GM10248 (cell line): Measurements from ENCODE around the gene EPX.

Source experiments
- CTCF ChIA-PET: fragments of 300-600 bp; sonication (Branson Sonifier 250); formaldehyde crosslinking; extraction: SDS; loops from one replicate; lab custom pipeline; 2021; ENCODE audit warnings: antibody characterized with exemption; lab: Yijun Ruan, JAX
- POLR2A ChIA-PET: fragments of 350-650 bp; sonication (Branson Sonifier 250); formaldehyde crosslinking; extraction: SDS; loops from one replicate; lab custom pipeline; 2020; ENCODE audit warnings: antibody characterized with exemption; lab: Yijun Ruan, JAX
- DNase-seq: peaks from one replicate; pipeline ENCODE4 v3.0.0; 2012; ENCODE audit errors: extremely low spot score
- TF ChIP-seq, protein P1 (sequence below): IDR thresholded peaks from 2 replicates; pipeline ENCODE4 v1.5.1; 2012; ENCODE audit warnings: mild to moderate bottlenecking, low read depth; ENCODE audit errors: extremely low read depth, missing control alignments, control extremely low read depth

Gene EPX

DNA sequence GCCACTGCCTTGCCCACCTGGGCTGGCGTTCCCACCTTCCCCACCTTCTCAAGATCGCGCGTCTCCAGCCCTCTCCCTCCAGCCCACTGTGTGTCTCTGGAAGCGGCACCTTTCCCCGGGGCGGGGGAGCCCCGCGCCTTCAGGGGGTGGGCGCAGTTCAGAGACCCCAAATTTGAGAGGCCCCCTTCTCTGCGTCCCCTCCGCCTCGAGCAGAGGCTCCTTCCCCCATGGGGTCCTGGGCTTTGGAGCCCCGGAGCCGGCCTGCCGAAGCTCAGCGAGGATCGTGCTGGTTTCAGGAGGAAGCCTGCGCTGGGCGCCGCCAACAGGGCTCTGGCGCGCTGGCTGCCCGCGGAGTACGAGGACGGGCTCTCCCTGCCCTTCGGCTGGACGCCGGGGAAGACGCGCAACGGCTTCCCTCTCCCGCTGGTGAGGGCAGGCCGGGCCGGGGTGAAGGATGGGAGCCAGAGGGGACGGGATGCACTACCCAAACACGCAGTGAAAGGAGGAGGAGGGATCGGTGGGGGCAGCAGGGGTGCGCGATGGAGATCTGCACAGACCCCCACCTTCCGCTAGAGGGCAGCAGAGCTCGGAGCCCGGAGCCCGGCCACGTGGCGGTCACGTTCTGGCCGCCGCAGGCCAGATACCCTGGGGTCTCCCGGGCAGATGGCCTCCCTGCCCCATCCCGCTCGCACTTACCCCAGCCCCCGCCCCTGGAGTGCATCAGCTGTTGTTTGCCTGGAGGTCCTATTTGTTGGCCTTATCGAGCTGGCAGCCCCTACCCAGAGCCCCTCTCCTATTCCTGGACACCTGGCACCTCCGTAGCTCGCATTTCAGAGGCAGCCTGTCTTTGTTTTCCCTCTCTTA lies 57.0 kb downstream of the EPX start:
- TF ChIP-seq, protein P1, sequence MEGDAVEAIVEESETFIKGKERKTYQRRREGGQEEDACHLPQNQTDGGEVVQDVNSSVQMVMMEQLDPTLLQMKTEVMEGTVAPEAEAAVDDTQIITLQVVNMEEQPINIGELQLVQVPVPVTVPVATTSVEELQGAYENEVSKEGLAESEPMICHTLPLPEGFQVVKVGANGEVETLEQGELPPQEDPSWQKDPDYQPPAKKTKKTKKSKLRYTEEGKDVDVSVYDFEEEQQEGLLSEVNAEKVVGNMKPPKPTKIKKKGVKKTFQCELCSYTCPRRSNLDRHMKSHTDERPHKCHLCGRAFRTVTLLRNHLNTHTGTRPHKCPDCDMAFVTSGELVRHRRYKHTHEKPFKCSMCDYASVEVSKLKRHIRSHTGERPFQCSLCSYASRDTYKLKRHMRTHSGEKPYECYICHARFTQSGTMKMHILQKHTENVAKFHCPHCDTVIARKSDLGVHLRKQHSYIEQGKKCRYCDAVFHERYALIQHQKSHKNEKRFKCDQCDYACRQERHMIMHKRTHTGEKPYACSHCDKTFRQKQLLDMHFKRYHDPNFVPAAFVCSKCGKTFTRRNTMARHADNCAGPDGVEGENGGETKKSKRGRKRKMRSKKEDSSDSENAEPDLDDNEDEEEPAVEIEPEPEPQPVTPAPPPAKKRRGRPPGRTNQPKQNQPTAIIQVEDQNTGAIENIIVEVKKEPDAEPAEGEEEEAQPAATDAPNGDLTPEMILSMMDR = peak; percentile 83
- CTCF ChIA-PET = interaction anchor here (0.6 to 4.9 kb wide), 47 partner anchors 8 to 457 kb away, joined by 3 to 84 read pairs (median 4); partner anchors contain the start of genes HSF5, LPO, MKS1 and RNF43
- DNase-seq = peak; percentile 95
- POLR2A ChIA-PET = no interaction called here

DNA sequence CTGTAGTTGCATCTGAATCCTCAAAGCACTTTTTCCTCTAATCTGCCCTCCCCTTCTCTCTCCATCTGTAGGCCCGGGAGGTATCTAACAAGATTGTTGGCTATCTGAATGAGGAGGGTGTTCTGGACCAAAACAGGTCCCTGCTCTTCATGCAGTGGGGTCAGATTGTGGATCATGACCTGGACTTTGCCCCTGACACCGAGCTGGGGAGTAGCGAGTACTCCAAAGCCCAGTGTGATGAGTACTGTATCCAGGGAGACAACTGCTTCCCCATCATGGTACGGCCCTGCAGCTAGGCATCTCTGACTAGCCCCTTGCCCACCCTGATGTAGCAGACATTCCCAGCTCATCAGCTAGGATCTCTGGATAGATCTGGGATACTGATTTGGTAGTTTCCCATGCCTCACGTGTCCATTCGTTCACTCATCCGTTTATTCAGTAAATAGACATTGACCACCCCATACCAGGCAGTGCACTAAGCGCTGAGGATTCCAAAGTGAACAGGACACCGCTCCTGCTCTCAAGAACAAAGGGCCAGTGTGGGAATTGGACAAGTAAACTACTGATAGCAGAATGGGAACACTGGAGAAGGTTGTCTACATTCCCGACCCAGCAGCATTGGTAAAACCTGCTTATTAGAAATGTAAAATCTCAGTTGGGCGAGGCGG lies 58.0 kb downstream of the EPX start:
- ChIA-PET CTCF (interaction anchor here (0.6 to 4.9 kb wide), 46 partner anchors 8 to 456 kb away, joined by 3 to 84 read pairs (median 4); partner anchors contain the start of genes HSF5, LPO, MKS1 and RNF43), POLR2A (interaction anchor here (0.7 kb wide), 1 partner anchor 82 kb away, joined by 3 read pairs; no protein-coding TSS in a partner anchor)
- TF ChIP-seq, protein P1 = no peak
- no peak for DNase-seq

DNA sequence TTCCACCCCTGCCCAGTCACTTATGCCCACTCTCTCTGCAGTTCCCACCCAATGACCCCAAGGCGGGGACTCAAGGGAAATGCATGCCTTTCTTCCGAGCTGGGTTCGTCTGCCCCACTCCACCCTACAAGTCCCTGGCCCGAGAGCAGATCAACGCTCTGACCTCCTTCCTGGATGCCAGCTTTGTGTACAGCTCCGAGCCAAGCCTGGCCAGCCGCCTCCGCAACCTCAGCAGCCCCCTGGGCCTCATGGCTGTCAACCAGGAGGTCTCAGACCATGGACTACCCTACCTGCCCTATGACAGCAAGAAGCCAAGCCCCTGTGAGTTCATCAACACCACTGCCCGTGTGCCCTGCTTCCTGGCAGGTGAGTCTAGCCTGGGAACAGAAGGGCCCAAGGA lies 59.6 kb downstream of the EPX start:
- no peak for DNase-seq
- ChIA-PET CTCF (interaction anchor here (0.8 to 1.6 kb wide), 2 partner anchors 65 to 165 kb away, joined by 3 to 7 read pairs; partner anchors contain the start of gene RNF43), POLR2A (interaction anchor here (0.6 kb wide), 1 partner anchor 379 kb away, joined by 6 read pairs; no protein-coding TSS in a partner anchor)
- TF ChIP-seq, protein P1 = no peak

DNA sequence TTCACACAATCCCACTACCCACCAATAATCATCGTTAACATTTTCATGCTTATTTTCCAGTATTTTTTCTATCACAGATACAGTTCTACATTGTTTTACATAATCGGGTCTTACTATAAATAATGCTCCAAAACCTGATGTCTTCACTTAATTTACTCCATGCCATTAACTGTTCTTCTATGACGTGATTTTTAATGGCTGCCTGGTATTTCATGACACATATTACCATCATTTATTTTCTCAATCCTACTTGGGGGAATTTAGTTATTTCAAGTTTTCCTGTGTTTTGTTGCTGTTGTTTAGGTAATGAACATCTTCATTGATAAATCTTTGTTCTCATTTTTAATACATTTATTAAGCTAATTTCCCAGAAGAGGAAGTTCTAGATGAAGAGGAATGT lies 60.6 kb downstream of the EPX start:
- DNase-seq = no peak
- CTCF ChIA-PET = interaction anchor here (0.8 kb wide), 1 partner anchor 53 kb away, joined by 3 read pairs; no protein-coding TSS in a partner anchor
- TF ChIP-seq, protein P1 = no peak
- POLR2A ChIA-PET = no interaction called here
